ENCODE results near the gene CCDC18. TPM values are rescaled to one million over a fixed set of nuclear protein-coding genes. Genes with fewer than 3 reads are reported as not detected.
A peak's percentile ranks its signal among the peaks of the same experiment; 100 is the strongest.

The CCDC18 gene
- total and polyA plus RNA-seq, 4 experiments from 2014 or later = 1.5 to 14.8 (median 7.4) TPM

DNA sequence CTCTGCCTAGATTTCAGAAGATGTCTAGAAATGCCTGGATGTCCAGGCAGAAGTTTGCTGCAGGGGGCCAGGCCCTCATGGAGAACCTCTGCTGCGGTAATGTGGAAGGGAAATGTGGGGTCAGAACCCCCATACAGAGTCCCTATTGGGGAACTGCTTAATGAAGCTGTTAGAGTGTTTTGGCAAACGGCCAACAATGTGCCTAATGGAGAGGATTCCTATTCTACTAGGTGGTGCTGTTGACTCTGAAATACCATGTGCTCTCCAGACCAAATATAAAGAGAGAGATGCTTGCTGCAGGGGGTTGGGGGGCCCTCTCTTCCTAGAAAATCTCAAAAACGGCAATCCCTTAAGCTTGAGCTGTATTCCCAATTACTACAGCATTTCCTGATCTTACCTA is 108.0 kb downstream of the CCDC18 start:
- POLR2A ChIA-PET (ENCODE audit: partially characterized antibody) = no interaction called here
- Mint-ChIP-seq H3K27me3 (no peaks in the 10 kb centered on the region), H3K27ac (no peak overlapping the region), H3K4me3 (no peak overlapping the region), H3K4me1 (no peaks in the 10 kb centered on the region), H3K9me3 (peaks cover 0 to 6% (median under 1%) of the 10 kb centered on the region in 8 donors), H3K36me3 (peaks cover 52 to 66% of the 10 kb centered on the region in 2 donors)
- H3K27me3 ChIP-seq (ENCODE audit: insufficient read depth, low read length) = no peaks in the 10 kb centered on the region
- CTCF ChIA-PET (ENCODE audit: partially characterized antibody) = interaction anchor here (0.6 to 2.3 kb wide), 2 partner anchors 16 to 971 kb away, joined by 3 to 9 read pairs; no protein-coding TSS in a partner anchor
- H3K4me3 ChIP-seq (ENCODE audit: low read length in 2 of 2) = no peak overlapping the region
- H3K9me3 ChIP-seq (ENCODE audit: control insufficient read depth in 1 of 2, low read length in 2 of 2) = no peaks in the 10 kb centered on the region
- H3K27ac ChIP-seq (ENCODE audit: low read depth, low read length) = no peak overlapping the region
- no peaks in the 10 kb centered on the region for H3K4me1 ChIP-seq (ENCODE audit: insufficient read depth, low read length)
- H3K36me3 ChIP-seq (ENCODE audit: insufficient read depth, low read length) = peaks cover 9% of the 10 kb centered on the region
- no peak for DNase-seq
- intact Hi-C loops (cut with micrococcal nuclease) = no loop called here

DNA sequence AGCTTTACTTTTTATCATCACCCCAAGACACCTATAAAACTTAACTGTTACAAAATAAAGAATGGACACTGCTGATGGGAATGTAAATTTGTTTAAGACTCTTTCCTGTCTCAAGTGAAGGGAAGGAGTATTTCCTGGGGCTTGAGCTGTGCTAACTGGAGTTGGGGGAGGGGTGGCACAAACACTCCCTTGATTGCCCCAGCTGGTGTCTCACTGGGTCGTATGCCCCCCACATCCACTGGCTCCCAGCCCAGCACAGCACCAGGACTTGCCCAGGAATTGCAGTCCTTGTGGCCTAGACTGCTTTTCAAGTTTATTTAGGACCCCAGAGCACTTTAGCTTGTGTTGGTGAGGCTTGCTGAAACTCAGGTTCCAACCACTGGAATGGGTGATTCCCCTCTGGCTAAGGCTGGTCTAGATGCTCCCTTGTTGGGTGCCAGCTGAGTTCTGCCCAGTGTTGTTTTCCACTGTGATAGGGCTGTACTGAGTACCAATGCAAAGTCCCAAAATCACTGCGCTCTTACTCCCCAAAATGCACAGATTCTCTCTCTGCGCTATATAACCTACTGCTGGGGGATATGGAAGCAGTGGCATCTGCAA is 116.1 kb downstream of the CCDC18 start:
- H3K9me3 Mint-ChIP-seq = no peaks in the 10 kb centered on the region
- no peak overlapping the region for H3K27ac ChIP-seq (ENCODE audit: low read depth, low read length)
- no peaks in the 10 kb centered on the region for H3K9me3 ChIP-seq (ENCODE audit: control insufficient read depth in 1 of 2, low read length in 2 of 2)
- ChIA-PET CTCF (ENCODE audit: partially characterized antibody) (no interaction called here), POLR2A (ENCODE audit: partially characterized antibody) (no interaction called here)
- H3K27me3 Mint-ChIP-seq = no peaks in the 10 kb centered on the region
- H3K4me3 Mint-ChIP-seq = no peak overlapping the region
- no peak overlapping the region for H3K27ac Mint-ChIP-seq
- H3K27me3 ChIP-seq (ENCODE audit: insufficient read depth, low read length) = no peaks in the 10 kb centered on the region
- no peaks in the 10 kb centered on the region for H3K4me1 ChIP-seq (ENCODE audit: insufficient read depth, low read length)
- intact Hi-C loops (cut with micrococcal nuclease) = no loop called here
- no peak overlapping the region for H3K4me3 ChIP-seq (ENCODE audit: low read length in 2 of 2)
- H3K36me3 Mint-ChIP-seq = peaks cover 20 to 23% of the 10 kb centered on the region in 2 donors
- H3K36me3 ChIP-seq (ENCODE audit: insufficient read depth, low read length) = no peaks in the 10 kb centered on the region
- no peak for DNase-seq
- H3K4me1 Mint-ChIP-seq = no peaks in the 10 kb centered on the region

DNA sequence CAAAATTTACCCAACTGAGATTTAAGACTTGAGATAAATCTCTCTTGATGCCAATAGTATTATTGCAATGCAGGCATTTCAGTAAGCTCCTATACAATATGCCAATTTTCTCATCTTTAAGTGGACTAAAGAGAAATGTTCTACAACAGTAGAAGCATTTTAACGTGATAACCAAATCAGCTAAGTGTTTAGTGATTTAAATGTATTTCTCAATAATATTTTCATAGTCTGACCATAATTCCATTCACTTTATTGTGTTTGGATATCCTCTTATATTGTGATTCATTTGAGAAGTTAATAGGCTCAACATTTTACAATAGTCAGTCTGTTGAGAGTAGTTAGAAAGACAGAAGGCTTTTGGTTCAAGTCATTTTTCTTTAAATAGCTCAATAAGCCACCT is 120.6 kb downstream of the CCDC18 start:
- POLR2A ChIA-PET (ENCODE audit: partially characterized antibody) = no interaction called here

GRCh38 chr1:93302078-93302477 is 121.6 kb downstream of the CCDC18 start:
- Mint-ChIP-seq H3K9me3 (no peaks in the 10 kb centered on the region), H3K27me3 (no peaks in the 10 kb centered on the region), H3K27ac (no peak overlapping the region), H3K4me3 (no peak overlapping the region), H3K4me1 (peaks cover 0 to 1% (median 0%) of the 10 kb centered on the region in 4 donors), H3K36me3 (peaks cover 15 to 17% of the 10 kb centered on the region in 2 donors)
- Histone ChIP-seq H3K9me3 (ENCODE audit: control insufficient read depth in 1 of 2, low read length in 2 of 2) (no peaks in the 10 kb centered on the region), H3K36me3 (ENCODE audit: insufficient read depth, low read length) (no peaks in the 10 kb centered on the region), H3K4me3 (ENCODE audit: low read length in 2 of 2) (no peak overlapping the region), H3K27me3 (ENCODE audit: insufficient read depth, low read length) (no peaks in the 10 kb centered on the region), H3K4me1 (ENCODE audit: insufficient read depth, low read length) (no peaks in the 10 kb centered on the region), H3K27ac (ENCODE audit: low read depth, low read length) (no peak overlapping the region)
- intact Hi-C loops (cut with micrococcal nuclease) = loop anchor here (10.0 kb wide), 2 partner anchors 323 to 513 kb away; no protein-coding TSS in a partner anchor
- DNase-seq = no peak
- ChIA-PET CTCF (ENCODE audit: partially characterized antibody) (interaction anchor here (1.5 kb wide), 1 partner anchor 513 kb away, joined by 5 read pairs; no protein-coding TSS in a partner anchor), POLR2A (ENCODE audit: partially characterized antibody) (interaction anchor here (0.6 kb wide), 1 partner anchor 187 kb away, joined by 3 read pairs; no protein-coding TSS in a partner anchor)

More for the DNA sequence above, 120.6 kb downstream of the CCDC18 start:
- Histone ChIP-seq H3K36me3 (ENCODE audit: insufficient read depth, low read length) (no peaks in the 10 kb centered on the region), H3K27ac (ENCODE audit: low read depth, low read length) (no peak overlapping the region), H3K4me3 (ENCODE audit: low read length in 2 of 2) (no peak overlapping the region), H3K4me1 (ENCODE audit: insufficient read depth, low read length) (no peaks in the 10 kb centered on the region), H3K9me3 (ENCODE audit: control insufficient read depth in 1 of 2, low read length in 2 of 2) (no peaks in the 10 kb centered on the region), H3K27me3 (ENCODE audit: insufficient read depth, low read length) (no peaks in the 10 kb centered on the region)
- DNase-seq = no peak
- CTCF ChIA-PET (ENCODE audit: partially characterized antibody) = interaction anchor here (1.5 kb wide), 1 partner anchor 514 kb away, joined by 5 read pairs; no protein-coding TSS in a partner anchor
- H3K36me3 Mint-ChIP-seq = peaks cover 15 to 17% of the 10 kb centered on the region in 2 donors
- intact Hi-C loops (cut with micrococcal nuclease) = loop anchor here (10.0 kb wide), 2 partner anchors 324 to 514 kb away; no protein-coding TSS in a partner anchor
- H3K9me3 Mint-ChIP-seq = no peaks in the 10 kb centered on the region
- H3K4me1 Mint-ChIP-seq = peaks cover 0 to 1% (median 0%) of the 10 kb centered on the region in 4 donors
- H3K4me3 Mint-ChIP-seq = no peak overlapping the region
- H3K27ac Mint-ChIP-seq = no peak overlapping the region
- no peaks in the 10 kb centered on the region for H3K27me3 Mint-ChIP-seq

DNA sequence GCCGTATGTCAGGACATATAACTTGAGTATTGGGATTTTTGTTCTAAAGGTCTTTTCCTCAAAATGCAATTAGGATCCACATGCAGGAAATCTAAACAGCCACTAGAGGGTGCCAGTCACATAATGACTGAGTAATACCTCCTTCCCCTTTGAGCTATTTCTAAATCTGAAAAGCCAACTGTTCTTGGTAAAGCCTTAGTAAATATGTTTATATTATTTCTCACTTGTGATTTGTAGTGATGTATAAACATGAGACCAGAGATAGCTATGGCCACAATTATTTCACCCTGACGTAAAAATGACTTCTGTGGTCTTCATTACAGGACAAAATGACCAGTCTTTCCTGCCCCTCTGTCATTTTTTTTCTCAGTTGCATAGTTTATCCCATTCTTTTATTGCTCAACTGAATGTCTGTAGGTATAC is 124.2 kb downstream of the CCDC18 start:
- H3K9me3 Mint-ChIP-seq = no peaks in the 10 kb centered on the region
- peak; percentile 51 to 60 (median 59) for DNase-seq
- no peak overlapping the region for H3K27ac Mint-ChIP-seq
- H3K4me3 Mint-ChIP-seq = no peak overlapping the region
- ChIA-PET CTCF (ENCODE audit: partially characterized antibody) (interaction anchor here (0.6 to 3.1 kb wide), 53 partner anchors 9 to 606 kb away, joined by 3 to 40 read pairs (median 5); partner anchors contain the start of genes DR1, MTF2 and RPL5), POLR2A (ENCODE audit: partially characterized antibody) (interaction anchor here (0.6 to 1.6 kb wide), 6 partner anchors 11 to 541 kb away, joined by 3 to 8 read pairs (median 4); partner anchors contain the start of gene DR1)
- peaks cover 6 to 15% of the 10 kb centered on the region in 2 donors for H3K36me3 Mint-ChIP-seq
- Histone ChIP-seq H3K27me3 (ENCODE audit: insufficient read depth, low read length) (no peaks in the 10 kb centered on the region), H3K4me1 (ENCODE audit: insufficient read depth, low read length) (no peaks in the 10 kb centered on the region), H3K36me3 (ENCODE audit: insufficient read depth, low read length) (no peaks in the 10 kb centered on the region), H3K27ac (ENCODE audit: low read depth, low read length) (no peak overlapping the region), H3K4me3 (ENCODE audit: low read length in 2 of 2) (no peak overlapping the region), H3K9me3 (ENCODE audit: control insufficient read depth in 1 of 2, low read length in 2 of 2) (no peaks in the 10 kb centered on the region)
- peaks cover 0 to 1% (median 0%) of the 10 kb centered on the region in 4 donors for H3K4me1 Mint-ChIP-seq
- no peaks in the 10 kb centered on the region for H3K27me3 Mint-ChIP-seq
- intact Hi-C loops (cut with micrococcal nuclease) = loop anchor here (1.0 to 10.0 kb wide), 7 partner anchors 40 to 540 kb away; partner anchors contain the start of gene DR1

DNA sequence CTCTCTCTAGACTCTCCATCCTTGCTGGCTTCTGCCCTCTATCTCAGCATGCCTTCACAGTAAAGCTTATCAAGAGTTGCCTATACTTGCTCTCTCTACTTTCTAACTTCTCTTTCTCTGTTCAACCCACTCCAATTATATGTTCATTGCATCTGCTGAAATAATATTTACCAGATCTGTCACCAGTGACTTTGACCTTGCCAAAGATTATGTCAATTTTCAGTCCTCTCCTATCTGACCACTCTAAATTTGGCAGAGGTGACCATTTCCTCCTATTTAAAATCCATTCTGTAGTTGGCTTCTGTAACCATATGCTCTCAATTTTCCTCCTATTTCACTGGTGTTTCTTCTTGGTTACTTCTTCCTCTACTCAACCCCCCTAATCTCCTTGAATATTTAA is 126.4 kb downstream of the CCDC18 start:
- Histone ChIP-seq H3K4me1 (ENCODE audit: insufficient read depth, low read length) (no peaks in the 10 kb centered on the region), H3K9me3 (ENCODE audit: control insufficient read depth in 1 of 2, low read length in 2 of 2) (no peaks in the 10 kb centered on the region), H3K27me3 (ENCODE audit: insufficient read depth, low read length) (no peaks in the 10 kb centered on the region), H3K4me3 (ENCODE audit: low read length in 2 of 2) (no peak overlapping the region), H3K27ac (ENCODE audit: low read depth, low read length) (no peak overlapping the region), H3K36me3 (ENCODE audit: insufficient read depth, low read length) (no peaks in the 10 kb centered on the region)
- intact Hi-C loops (cut with micrococcal nuclease) = loop anchor here (10.0 kb wide), 2 partner anchors 318 to 508 kb away; no protein-coding TSS in a partner anchor
- ChIA-PET POLR2A (ENCODE audit: partially characterized antibody) (no interaction called here), CTCF (ENCODE audit: partially characterized antibody) (no interaction called here)
- Mint-ChIP-seq H3K36me3 (peaks cover 2 to 21% of the 10 kb centered on the region in 2 donors), H3K4me1 (peaks cover 0 to 1% (median 0%) of the 10 kb centered on the region in 4 donors), H3K27ac (no peak overlapping the region), H3K27me3 (no peaks in the 10 kb centered on the region), H3K9me3 (no peaks in the 10 kb centered on the region), H3K4me3 (no peak overlapping the region)
- DNase-seq = no peak

DNA sequence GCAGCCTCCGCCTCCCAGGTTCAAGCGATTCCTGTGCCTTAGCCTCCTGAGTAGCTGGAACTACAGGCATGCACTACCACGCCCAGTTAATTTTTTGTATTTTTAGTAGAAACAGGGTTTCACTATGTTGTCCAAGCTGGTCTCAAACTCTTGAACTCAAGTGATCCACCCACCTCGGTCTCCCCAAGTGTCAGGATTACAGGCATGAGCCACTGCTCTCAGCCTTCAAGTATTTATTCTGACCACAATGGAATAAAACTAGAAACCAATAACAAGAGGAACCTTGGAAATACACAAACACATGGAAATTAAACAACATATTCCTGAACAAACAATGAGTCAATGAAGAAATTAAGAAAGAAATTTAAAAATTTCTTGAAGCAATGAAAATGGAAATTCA is 132.5 kb downstream of the CCDC18 start:
- no peaks in the 10 kb centered on the region for H3K27me3 Mint-ChIP-seq
- H3K4me1 Mint-ChIP-seq = peaks cover 0 to 3% (median 0%) of the 10 kb centered on the region in 4 donors
- Histone ChIP-seq H3K27me3 (ENCODE audit: insufficient read depth, low read length) (no peaks in the 10 kb centered on the region), H3K9me3 (ENCODE audit: control insufficient read depth in 1 of 2, low read length in 2 of 2) (no peaks in the 10 kb centered on the region), H3K4me3 (ENCODE audit: low read length in 2 of 2) (no peak overlapping the region), H3K27ac (ENCODE audit: low read depth, low read length) (no peak overlapping the region), H3K36me3 (ENCODE audit: insufficient read depth, low read length) (no peaks in the 10 kb centered on the region), H3K4me1 (ENCODE audit: insufficient read depth, low read length) (no peaks in the 10 kb centered on the region)
- H3K27ac Mint-ChIP-seq = no peak overlapping the region
- DNase-seq = no peak
- ChIA-PET POLR2A (ENCODE audit: partially characterized antibody) (no interaction called here), CTCF (ENCODE audit: partially characterized antibody) (no interaction called here)
- no peak overlapping the region for H3K4me3 Mint-ChIP-seq
- intact Hi-C loops (cut with micrococcal nuclease) = no loop called here
- H3K36me3 Mint-ChIP-seq = peaks cover 6 to 21% of the 10 kb centered on the region in 2 donors
- H3K9me3 Mint-ChIP-seq = no peaks in the 10 kb centered on the region
